K562 (cell line): ENCODE measurements around the gene LRRTM3. TPM values are rescaled to one million over a fixed set of nuclear protein-coding genes. Genes with fewer than 3 reads are reported as not detected.

Experiments
- ATF7 ChIP-seq: fragments of 450-650 bp; IDR thresholded peaks from 2 replicates; pipeline ENCODE4 v1.7.1; 2014; ENCODE audit warnings: mild to moderate bottlenecking, moderate library complexity
- CUX1 ChIP-seq: fragments of 200-800 bp; sonication (Bioruptor generic); IDR thresholded peaks from 2 replicates; pipeline ENCODE4 v1.6.1; 2016; ENCODE audit warnings: missing genetic modification characterization, missing compliant biosample characterization
- ETS1 ChIP-seq: conservative IDR thresholded peaks from 2 replicates; pipeline ENCODE4 v1.6.1; 2011; ENCODE audit warnings: low read depth, mild to moderate bottlenecking, low read length; ENCODE audit not compliant: control insufficient read depth
- FOS ChIP-seq: IDR thresholded peaks from 3 replicates; pipeline ENCODE4 v1.6.1; 2011; ENCODE audit not compliant: insufficient read length; ENCODE audit errors: extremely low read depth
- NR1H2 ChIP-seq: sonication (generic); formaldehyde crosslinking; IDR thresholded peaks from 2 replicates; pipeline ENCODE4 v1.4.0; 2020; ENCODE audit warnings: mild to moderate bottlenecking, missing genetic modification reagents
- RBM39 ChIP-seq: fragments of 200-400 bp; formaldehyde crosslinking; optimal IDR thresholded peaks from 2 replicates; pipeline ENCODE3; 2018; ENCODE audit warnings: low read depth, low read length
- TCF3 ChIP-seq: sonication (generic); formaldehyde crosslinking; IDR thresholded peaks from 2 replicates; pipeline ENCODE4 v1.4.0; 2020; ENCODE audit warnings: mild to moderate bottlenecking, missing genetic modification reagents
- ZNF165 ChIP-seq: fragments of 250-450 bp; sonication (Bioruptor Pico); IDR thresholded peaks from 2 replicates; pipeline ENCODE4 v1.4.0; 2020; ENCODE audit warnings: borderline replicate concordance
- ZNF3 ChIP-seq: fragments of 250-450 bp; sonication (Bioruptor Pico); IDR thresholded peaks from 2 replicates; pipeline ENCODE4 v1.5.0; 2021; ENCODE audit warnings: mild to moderate bottlenecking, moderate library complexity
- ZNF436 ChIP-seq: fragments of 250-450, 450-650 bp; sonication (Bioruptor Pico); formaldehyde crosslinking; IDR thresholded peaks from 2 replicates; pipeline ENCODE4 v1.7.0; 2020; ENCODE audit warnings: mild to moderate bottlenecking
- ZNF830 ChIP-seq: fragments of 250-450 bp; sonication (Bioruptor Pico); IDR thresholded peaks from 2 replicates; pipeline ENCODE4 v1.5.0; 2021; ENCODE audit warnings: mild to moderate bottlenecking
- polyA plus RNA-seq, 8 experiments: library from polyadenylated mRNA; depleted of rRNA in 4 of 8; stranded (reverse) in 5 of 8; unstranded in 3 of 8; fragments of >200 nt; fragmentation: Nextera tagmentation in 2 of 8; fragmentation: Illumina TruSeq in 1 of 8; extraction: Ambion mirVana in 2 of 8; extraction: Trizol in 1 of 8; gene quantifications; 2 replicates each; pipeline versions ENCODE4 v1.2.1 to v1.2.3, GENCODE V29; 2011 to 2014; ENCODE audit warnings: inconsistent platforms in 1 of 8, missing spikeins in 1 of 8
- total RNA-seq, 7 experiments: library from RNA; depleted of rRNA in 6 of 7; stranded (reverse); fragments of >200 nt in 6 of 7; fragmentation: Illumina TruSeq in 2 of 7; extraction: Trizol in 2 of 7; gene quantifications; 2 replicates each; pipeline versions ENCODE4 v1.2.1 to v1.2.3, GENCODE V29; 2011 to 2021; ENCODE audit warnings: low replicate concordance in 1 of 7

The LRRTM3 gene
- total and polyA plus RNA-seq, 9 of the 15 experiments (the other 6 are each of a cell fraction or from before 2014, with no cell fraction given): not detected

GRCh38 chr10:67043041-67043440 lies 117.2 kb downstream of the LRRTM3 start (continued):
- TF ChIP-seq RBM39 (no peak), TCF3 (CRISPR knock-in tag) (no peak), ZNF436 (CRISPR knock-in tag) (no peak), ZNF830 (CRISPR knock-in tag) (no peak), CUX1 (CRISPR knock-in tag) (no peak), ZNF3 (no peak), ATF7 (no peak), ZNF165 (no peak), ETS1 (no peak), NR1H2 (CRISPR knock-in tag) (no peak), FOS (no peak)
- TF ChIP-seq, all 486 proteins: peak for 0
